Lower leg skin (tissue), 4 donors: ENCODE measurements around the gene ABHD1. TPM values are rescaled to one million over a fixed set of nuclear protein-coding genes. Genes with fewer than 3 reads are reported as not detected.

Experiments
- DNase-seq, 2 donors: peaks; one replicate each; pipeline ENCODE4 v3.0.0-alpha.2; 2019; ENCODE audit warnings: low spot score in 2 of 2
- H3K4me3 ChIP-seq: fragments of 200-600 bp; sonication (generic); 2 replicates; pipeline ENCODE4 v1.5.1; 2017; ENCODE audit warnings: mild to moderate bottlenecking, low read depth; ENCODE audit not compliant: poor library complexity, severe bottlenecking
- POLR2A ChIP-seq, 2 donors: fragments of 450-650 bp; IDR thresholded peaks; one replicate each; pipeline ENCODE4 v1.6.1; 2016 to 2017; ENCODE audit warnings: antibody characterized with exemption in 2 of 2, mild to moderate bottlenecking in 1 of 2, moderate library complexity in 1 of 2
- WGBS, 2 donors: methylation state at CpG; one replicate each; pipeline ENCODE4 v1.1.5; 2018; 5-methylcytosine and 5-hydroxymethylcytosine counted together
- intact Hi-C: fragments of 100-400 bp; cut with DNase I; formaldehyde crosslinking; loops from one replicate; pipeline ENCODE4 v1.15.0; 2023; ENCODE audit warnings: low total_unique reads
- total RNA-seq, 4 donors: library from RNA; depleted of rRNA; stranded (reverse); fragments of >200 nt; gene quantifications; one replicate each; pipeline ENCODE4 v1.1.0, GENCODE V29; 2016
- TF ChIP-seq, protein P1 (sequence below), 3 donors: fragments of 450-650 bp; IDR thresholded peaks; one replicate each; pipeline ENCODE4 v1.5.1; 2016; ENCODE audit warnings: antibody characterized with exemption in 3 of 3, mild to moderate bottlenecking in 3 of 3, moderate library complexity in 2 of 3

ABHD1 gene
- total RNA-seq, 4 donors from 2014 or later = 0.57 to 0.94 TPM; not detected in 2

DNA sequence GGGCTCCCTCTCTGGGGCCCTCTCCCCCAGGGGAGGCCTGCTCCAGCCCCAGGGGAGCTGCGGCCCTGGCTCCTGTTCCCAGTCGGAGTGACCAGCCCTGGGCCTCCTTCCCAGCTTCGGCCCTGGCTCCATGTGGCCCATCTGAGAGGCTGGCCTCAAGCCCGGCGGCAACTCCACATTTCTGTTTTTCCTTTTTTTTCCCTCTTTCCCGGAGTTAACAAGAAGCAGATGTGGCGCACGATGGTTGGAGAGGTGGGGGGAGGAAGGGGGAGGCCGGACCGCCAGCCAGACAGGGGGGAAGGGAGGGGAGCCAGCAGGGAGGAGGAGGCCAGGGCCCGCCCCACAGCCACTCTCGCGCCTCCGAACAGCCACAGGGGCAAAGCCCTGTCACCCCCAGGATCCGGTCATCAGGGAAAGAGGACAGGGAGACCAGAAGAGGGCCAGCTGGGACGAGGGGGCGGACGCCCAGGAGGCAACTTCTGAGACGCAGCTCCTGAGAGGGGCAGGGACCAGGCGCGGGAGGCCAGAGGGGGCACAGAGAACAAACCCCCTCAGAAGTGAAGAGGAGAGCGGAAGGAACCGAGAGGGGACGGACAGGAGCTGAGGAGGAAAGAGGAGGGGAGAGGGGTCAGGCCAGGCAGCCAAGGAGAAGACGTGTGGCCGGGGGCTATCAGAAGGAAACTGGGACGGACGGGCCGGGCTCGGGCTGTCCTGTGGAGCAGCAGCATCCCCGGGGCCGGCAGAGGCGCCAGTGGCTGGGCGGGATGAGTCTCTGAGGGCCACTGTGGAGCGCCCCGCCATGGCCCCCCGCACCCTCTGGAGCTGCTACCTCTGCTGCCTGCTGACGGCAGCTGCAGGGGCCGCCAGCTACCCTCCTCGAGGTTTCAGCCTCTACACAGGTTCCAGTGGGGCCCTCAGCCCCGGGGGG, 45.1 kb upstream of the ABHD1 start, which contains the start of gene EMILIN1:
TSS of gene EMILIN1 (plus strand) at position 349 of the 928 bp plus-strand sequence. CDS start at position 800, 451 bp downstream.
- 43 to 46% methylated on average over 32 to 41 of the region's 41 CpGs for WGBS, 2 donors
- intact Hi-C loops = loop anchor here (5.0 kb wide), 1 partner anchor 106 kb away; the partner anchor contains the start of gene MAPRE3
- TF ChIP-seq, protein P1, sequence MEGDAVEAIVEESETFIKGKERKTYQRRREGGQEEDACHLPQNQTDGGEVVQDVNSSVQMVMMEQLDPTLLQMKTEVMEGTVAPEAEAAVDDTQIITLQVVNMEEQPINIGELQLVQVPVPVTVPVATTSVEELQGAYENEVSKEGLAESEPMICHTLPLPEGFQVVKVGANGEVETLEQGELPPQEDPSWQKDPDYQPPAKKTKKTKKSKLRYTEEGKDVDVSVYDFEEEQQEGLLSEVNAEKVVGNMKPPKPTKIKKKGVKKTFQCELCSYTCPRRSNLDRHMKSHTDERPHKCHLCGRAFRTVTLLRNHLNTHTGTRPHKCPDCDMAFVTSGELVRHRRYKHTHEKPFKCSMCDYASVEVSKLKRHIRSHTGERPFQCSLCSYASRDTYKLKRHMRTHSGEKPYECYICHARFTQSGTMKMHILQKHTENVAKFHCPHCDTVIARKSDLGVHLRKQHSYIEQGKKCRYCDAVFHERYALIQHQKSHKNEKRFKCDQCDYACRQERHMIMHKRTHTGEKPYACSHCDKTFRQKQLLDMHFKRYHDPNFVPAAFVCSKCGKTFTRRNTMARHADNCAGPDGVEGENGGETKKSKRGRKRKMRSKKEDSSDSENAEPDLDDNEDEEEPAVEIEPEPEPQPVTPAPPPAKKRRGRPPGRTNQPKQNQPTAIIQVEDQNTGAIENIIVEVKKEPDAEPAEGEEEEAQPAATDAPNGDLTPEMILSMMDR (IDR thresholded peaks at IDR 0.05) = no peak
- no peak for TF ChIP-seq POLR2A (IDR thresholded peaks at IDR 0.05)
- peak within 1 kb of the TSS; percentile 10 for H3K4me3 ChIP-seq
- peak; percentile 80 to 97 for DNase-seq

DNA sequence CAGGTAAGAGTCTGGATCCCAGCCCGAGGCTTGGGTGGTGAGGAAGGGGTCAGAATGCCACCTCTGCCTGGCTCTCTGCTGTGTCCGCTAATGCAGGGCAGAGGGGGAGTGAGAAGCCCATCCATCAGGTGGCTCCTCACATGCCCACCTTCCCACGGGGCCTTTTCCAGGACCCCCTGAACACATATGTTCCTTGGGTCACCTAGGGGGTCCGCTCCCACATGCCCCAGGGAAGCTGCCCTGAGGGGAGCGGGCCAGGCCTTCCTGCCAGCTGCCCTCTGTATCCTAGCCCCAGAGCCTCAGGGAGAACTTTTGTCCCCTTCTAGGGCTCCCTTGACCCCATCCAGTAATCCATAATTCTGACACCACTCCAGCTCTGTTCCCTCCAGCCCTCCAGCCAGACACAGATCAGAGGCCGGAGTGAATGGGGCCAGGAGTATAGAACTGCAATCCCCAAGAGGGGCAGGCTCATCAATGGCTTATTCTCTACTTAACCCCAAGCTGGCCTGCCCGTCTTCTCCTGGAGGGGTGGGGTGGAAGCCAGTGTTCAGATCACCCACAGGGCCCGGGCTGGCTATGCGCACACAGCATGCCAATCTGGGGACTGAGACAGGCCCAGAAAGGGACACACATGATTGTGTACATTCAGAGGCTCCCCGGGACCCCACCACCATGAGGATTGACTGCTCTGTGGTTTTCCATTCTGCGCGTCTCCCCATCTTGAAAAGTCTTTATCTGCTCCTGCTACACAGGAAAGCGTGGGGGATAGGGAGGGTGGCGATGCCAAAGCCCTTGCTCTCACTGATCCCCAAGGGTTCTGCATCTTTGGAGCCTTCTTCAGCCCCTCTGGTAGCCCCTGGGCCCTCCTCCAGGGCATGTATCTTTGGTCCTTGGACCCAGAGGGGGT, 44.1 kb upstream of the ABHD1 start:
- peak overlapping the region; percentile 10 for H3K4me3 ChIP-seq
- no peak for DNase-seq
- intact Hi-C loops = loop anchor here (5.0 kb wide), 1 partner anchor 107 kb away; the partner anchor contains the start of gene MAPRE3
- TF ChIP-seq POLR2A (IDR thresholded peaks at IDR 0.05) = no peak
- TF ChIP-seq, protein P1 (IDR thresholded peaks at IDR 0.05) = no peak
- 64% methylated on average over 14 of the region's 14 CpGs for WGBS, 2 donors

DNA sequence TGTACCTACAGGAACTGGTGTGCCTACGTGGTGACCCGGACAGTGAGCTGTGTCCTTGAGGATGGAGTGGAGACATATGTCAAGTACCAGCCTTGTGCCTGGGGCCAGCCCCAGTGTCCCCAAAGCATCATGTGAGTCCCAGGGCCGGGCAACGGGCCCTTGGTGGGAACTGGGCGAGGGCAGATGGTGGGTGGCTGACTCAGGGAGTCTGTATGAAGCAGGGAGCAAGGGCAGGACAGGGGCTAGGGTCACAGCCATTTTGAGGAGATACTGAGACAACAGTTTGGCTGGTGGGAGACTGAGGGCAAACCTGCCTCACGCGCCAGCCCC, 43.5 kb upstream of the ABHD1 start:
- TF ChIP-seq POLR2A (IDR thresholded peaks at IDR 0.05) = no peak
- TF ChIP-seq, protein P1 (IDR thresholded peaks at IDR 0.05) = no peak
- 62 to 76% methylated on average over 7 of the region's 7 CpGs for WGBS, 2 donors
- no peak for DNase-seq
- no peak overlapping the region for H3K4me3 ChIP-seq
- intact Hi-C loops = no loop called here

DNA sequence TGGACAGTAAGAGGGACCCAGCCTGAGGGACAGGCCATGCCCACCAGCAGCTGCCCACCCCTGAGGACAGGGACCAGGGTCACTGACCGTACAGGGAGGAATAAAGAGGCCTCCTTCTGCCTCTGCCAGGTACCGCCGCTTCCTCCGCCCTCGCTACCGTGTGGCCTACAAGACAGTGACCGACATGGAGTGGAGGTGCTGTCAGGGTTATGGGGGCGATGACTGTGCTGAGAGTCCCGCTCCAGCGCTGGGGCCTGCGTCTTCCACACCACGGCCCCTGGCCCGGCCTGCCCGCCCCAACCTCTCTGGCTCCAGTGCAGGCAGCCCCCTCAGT, 43.0 kb upstream of the ABHD1 start:
- intact Hi-C loops = no loop called here
- TF ChIP-seq POLR2A (IDR thresholded peaks at IDR 0.05) = no peak
- TF ChIP-seq, protein P1 (IDR thresholded peaks at IDR 0.05) = no peak
- no peak for DNase-seq
- no peak overlapping the region for H3K4me3 ChIP-seq
- 88 to 90% methylated on average over 14 of the region's 14 CpGs for WGBS, 2 donors

DNA sequence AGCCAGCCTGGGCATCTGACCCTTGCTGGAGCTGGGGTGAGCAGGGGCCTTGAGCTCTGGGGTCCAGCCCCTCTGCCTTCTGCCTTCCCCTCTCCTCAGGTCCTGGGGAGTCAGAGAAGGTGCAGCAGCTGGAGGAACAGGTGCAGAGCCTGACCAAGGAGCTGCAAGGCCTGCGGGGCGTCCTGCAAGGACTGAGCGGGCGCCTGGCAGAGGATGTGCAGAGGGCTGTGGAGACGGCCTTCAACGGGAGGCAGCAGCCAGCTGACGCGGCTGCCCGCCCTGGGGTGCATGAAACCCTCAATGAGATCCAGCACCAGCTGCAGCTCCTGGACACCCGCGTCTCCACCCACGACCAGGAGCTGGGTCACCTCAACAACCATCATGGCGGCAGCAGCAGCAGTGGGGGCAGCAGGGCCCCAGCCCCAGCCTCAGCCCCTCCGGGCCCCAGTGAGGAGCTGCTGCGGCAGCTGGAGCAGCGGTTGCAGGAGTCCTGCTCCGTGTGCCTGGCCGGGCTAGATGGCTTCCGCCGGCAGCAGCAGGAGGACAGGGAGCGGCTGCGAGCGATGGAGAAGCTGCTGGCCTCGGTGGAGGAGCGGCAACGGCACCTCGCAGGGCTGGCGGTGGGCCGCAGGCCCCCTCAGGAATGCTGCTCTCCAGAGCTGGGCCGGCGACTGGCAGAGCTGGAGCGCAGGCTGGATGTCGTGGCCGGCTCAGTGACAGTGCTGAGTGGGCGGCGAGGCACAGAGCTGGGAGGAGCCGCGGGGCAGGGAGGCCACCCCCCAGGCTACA, 41.4 kb upstream of the ABHD1 start:
- no peak for TF ChIP-seq POLR2A (IDR thresholded peaks at IDR 0.05)
- TF ChIP-seq, protein P1 (IDR thresholded peaks at IDR 0.05) = no peak
- DNase-seq = no peak
- no peak overlapping the region for H3K4me3 ChIP-seq
- WGBS, 2 donors = 82 to 87% methylated on average over 33 to 38 of the region's 38 CpGs
- intact Hi-C loops = no loop called here
